Neural cell (in vitro differentiated cells): ENCODE measurements around the gene PPP2CA. TPM values are rescaled to one million over a fixed set of nuclear protein-coding genes. Genes with fewer than 3 reads are reported as not detected.

Source experiments
- H2AFZ ChIP-seq: fragments of 200-600, 300-800 bp; sonication (generic), shearing (Covaris generic); 2 replicates; pipeline ENCODE4 v1.6.0; 2014; ENCODE audit warnings: low read depth, mild to moderate bottlenecking, antibody characterized with exemption, low read length, moderate library complexity
- H3F3A ChIP-seq: fragments of 200-600 bp; shearing (Covaris generic); 2 replicates; pipeline ENCODE4 v1.6.1; 2016; ENCODE audit warnings: mild to moderate bottlenecking, moderate library complexity, mixed read lengths, antibody characterized with exemption, low read length; ENCODE audit not compliant: insufficient read depth, poor library complexity, severe bottlenecking
- H3K27ac ChIP-seq: fragments of 200-600, 300-800 bp; sonication (generic), shearing (Covaris generic); 2 replicates; pipeline ENCODE4 v1.5.1; 2014; ENCODE audit warnings: mild to moderate bottlenecking, low read length, moderate library complexity
- H3K27me3 ChIP-seq: fragments of 300-800, 200-600 bp; sonication (generic), shearing (Covaris generic); 2 replicates; pipeline ENCODE4 v1.6.0; 2014; ENCODE audit warnings: mild to moderate bottlenecking, low read depth, low read length, moderate library complexity; ENCODE audit not compliant: insufficient read depth
- H3K36me3 ChIP-seq: fragments of 300-800, 200-600 bp; sonication (generic), shearing (Covaris generic); 2 replicates; pipeline ENCODE4 v1.5.1; 2014; ENCODE audit warnings: mild to moderate bottlenecking, antibody characterized with exemption, low read length, moderate library complexity; ENCODE audit not compliant: insufficient read depth
- H3K4me2 ChIP-seq: fragments of 300-800, 200-600 bp; sonication (generic), shearing (Covaris generic); 2 replicates; pipeline ENCODE4 v1.6.0; 2014; ENCODE audit warnings: mild to moderate bottlenecking, low read length
- H3K4me3 ChIP-seq: fragments of 300-800, 200-600 bp; sonication (generic), shearing (Covaris generic); 2 replicates; pipeline ENCODE4 v1.5.1; 2014; ENCODE audit warnings: mild to moderate bottlenecking, low read length, moderate library complexity
- H3K79me2 ChIP-seq: fragments of 200-600 bp; shearing (Covaris generic); replicated peaks from 2 replicates; pipeline ENCODE4 v1.6.0; 2014; ENCODE audit warnings: mild to moderate bottlenecking, low read length, moderate library complexity; ENCODE audit not compliant: insufficient read depth
- H3K9ac ChIP-seq: fragments of 300-800, 200-600 bp; sonication (generic), shearing (Covaris generic); 2 replicates; pipeline ENCODE4 v1.6.1; 2016; ENCODE audit warnings: mild to moderate bottlenecking, low read length, mixed read lengths
- H3K9me2 ChIP-seq: fragments of 200-600 bp; shearing (Covaris generic); 2 replicates; pipeline ENCODE4 v1.6.1; 2016; ENCODE audit warnings: mild to moderate bottlenecking, low read length, mixed read lengths; ENCODE audit not compliant: insufficient read depth
- H3K9me3 ChIP-seq: fragments of 200-600, 300-800 bp; sonication (generic), shearing (Covaris generic); 2 replicates; pipeline ENCODE4 v1.6.1; 2016; ENCODE audit warnings: mild to moderate bottlenecking, mixed run types, low read length, moderate library complexity, mixed read lengths
- H4K20me1 ChIP-seq: fragments of 200-600 bp; shearing (Covaris generic); 2 replicates; pipeline ENCODE4 v1.6.1; 2016; ENCODE audit warnings: mild to moderate bottlenecking, mixed run types; ENCODE audit not compliant: insufficient read depth
- EP300 ChIP-seq: fragments of 450-650 bp; conservative IDR thresholded peaks from 2 replicates; pipeline ENCODE4 v1.6.1; 2014; ENCODE audit warnings: antibody characterized with exemption, mild to moderate bottlenecking, moderate library complexity; ENCODE audit not compliant: poor library complexity, severe bottlenecking
- EZH2 ChIP-seq: fragments of 200-600, 300-800 bp; shearing (Covaris generic), sonication (generic); IDR thresholded peaks from 2 replicates; pipeline ENCODE4 v1.6.1; 2014; ENCODE audit warnings: antibody characterized with exemption, low read length, borderline replicate concordance, mild to moderate bottlenecking; ENCODE audit not compliant: insufficient read depth, poor library complexity, severe bottlenecking
- MXI1 ChIP-seq: fragments of 450-650 bp; conservative IDR thresholded peaks from 2 replicates; pipeline ENCODE4 v1.6.1; 2014; ENCODE audit warnings: antibody characterized with exemption, mild to moderate bottlenecking; ENCODE audit not compliant: poor library complexity, severe bottlenecking
- POLR2AphosphoS5 ChIP-seq: IDR thresholded peaks from 2 replicates; pipeline ENCODE4 v1.6.1; 2012
- RAD21 ChIP-seq: fragments of 450-650 bp; conservative IDR thresholded peaks from 2 replicates; pipeline ENCODE4 v1.6.1; 2014; ENCODE audit warnings: antibody characterized with exemption, mild to moderate bottlenecking, moderate library complexity
- SMC3 ChIP-seq: fragments of 450-650 bp; conservative IDR thresholded peaks from 2 replicates; pipeline ENCODE4 v1.6.1; 2014; ENCODE audit warnings: antibody characterized with exemption, mild to moderate bottlenecking, moderate library complexity; ENCODE audit not compliant: poor library complexity
- TAF1 ChIP-seq: IDR thresholded peaks from 2 replicates; pipeline ENCODE4 v1.6.1; 2012; ENCODE audit warnings: low read depth
- polyA minus RNA-seq: library from RNA; depleted of rRNA, polyadenylated mRNA; stranded (reverse); fragments of >200 nt; gene quantifications from 2 replicates; pipeline ENCODE4 v1.2.3, GENCODE V29; 2014
- polyA plus RNA-seq: library from polyadenylated mRNA; depleted of rRNA; stranded (reverse); fragments of >200 nt; gene quantifications from 2 replicates; pipeline ENCODE4 v1.2.3, GENCODE V29; 2014
- TF ChIP-seq, protein P1 (sequence below): fragments of 450-650 bp; IDR thresholded peaks from 2 replicates; pipeline ENCODE4 v1.5.1; 2014; ENCODE audit warnings: antibody characterized with exemption, mild to moderate bottlenecking, moderate library complexity; ENCODE audit not compliant: poor library complexity, severe bottlenecking
- TF ChIP-seq, protein P2 (sequence below): IDR thresholded peaks from 2 replicates; pipeline ENCODE4 v1.6.1; 2012; ENCODE audit warnings: borderline replicate concordance

PPP2CA gene
- polyA plus RNA-seq (232 and 251 TPM in 2 replicates), polyA minus RNA-seq (201 and 258 TPM in 2 replicates)

DNA sequence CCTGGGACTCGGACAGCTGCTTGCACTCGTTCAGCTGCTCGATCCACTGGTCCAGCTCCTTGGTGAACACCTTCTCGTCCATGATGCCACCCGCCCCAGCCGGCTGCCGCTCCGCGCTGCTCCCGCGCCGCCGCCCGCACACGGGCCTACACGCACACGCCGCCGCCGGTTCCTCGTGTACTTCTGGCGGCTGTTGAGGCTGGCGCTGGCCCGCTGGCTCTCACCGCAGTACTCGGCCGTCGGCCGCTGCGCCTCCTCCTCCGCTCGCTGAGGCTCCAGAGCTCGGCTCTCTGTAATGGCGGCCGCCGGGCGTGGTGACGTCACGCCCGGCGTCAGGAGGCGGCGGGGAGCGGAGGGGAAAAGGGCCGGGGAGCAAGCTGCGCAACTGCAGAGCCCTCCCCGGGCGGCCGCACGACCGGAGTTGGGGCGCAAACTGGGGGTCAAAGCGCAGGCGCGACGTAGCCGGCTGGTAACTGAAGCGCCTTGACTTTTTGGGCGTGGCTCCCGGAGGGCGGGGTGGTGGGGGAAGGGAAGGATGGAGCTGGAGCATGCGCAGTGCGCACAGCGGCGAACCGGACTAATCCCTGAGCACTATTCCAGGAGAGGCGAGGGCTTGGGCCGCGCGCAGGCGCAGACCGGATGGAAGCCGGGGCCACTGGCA is at the start of gene PPP2CA:
TSS of gene PPP2CA (minus strand) at position 294 of the 661 bp plus-strand sequence. CDS start at position 82, 212 bp downstream.
- Histone ChIP-seq H2AFZ (peak within 1 kb of the TSS; percentile 97), H3K4me3 (peak within 1 kb of the TSS; percentile 96), H3K27me3 (no peaks in the 10 kb centered on the region), H3K36me3 (no peaks in the 10 kb centered on the region), H3K9ac (peak within 1 kb of the TSS; percentile 100), H3K4me2 (peak within 1 kb of the TSS; percentile 91), H3K79me2 (peaks cover 63% of the 10 kb centered on the region), H3K27ac (peak within 1 kb of the TSS; percentile 100), H3K9me2 (no peaks in the 10 kb centered on the region), H3F3A (peaks cover 3% of the 10 kb centered on the region), H4K20me1 (peaks cover 5% of the 10 kb centered on the region), H3K9me3 (no peaks in the 10 kb centered on the region)
- TF ChIP-seq POLR2AphosphoS5 = peak; percentile 95
- no peak for TF ChIP-seq EZH2
- TF ChIP-seq SMC3 = no peak
- peak; percentile 81 for TF ChIP-seq TAF1
- TF ChIP-seq MXI1 = peak; percentile 65
- no peak for TF ChIP-seq EP300
- TF ChIP-seq, protein P1, sequence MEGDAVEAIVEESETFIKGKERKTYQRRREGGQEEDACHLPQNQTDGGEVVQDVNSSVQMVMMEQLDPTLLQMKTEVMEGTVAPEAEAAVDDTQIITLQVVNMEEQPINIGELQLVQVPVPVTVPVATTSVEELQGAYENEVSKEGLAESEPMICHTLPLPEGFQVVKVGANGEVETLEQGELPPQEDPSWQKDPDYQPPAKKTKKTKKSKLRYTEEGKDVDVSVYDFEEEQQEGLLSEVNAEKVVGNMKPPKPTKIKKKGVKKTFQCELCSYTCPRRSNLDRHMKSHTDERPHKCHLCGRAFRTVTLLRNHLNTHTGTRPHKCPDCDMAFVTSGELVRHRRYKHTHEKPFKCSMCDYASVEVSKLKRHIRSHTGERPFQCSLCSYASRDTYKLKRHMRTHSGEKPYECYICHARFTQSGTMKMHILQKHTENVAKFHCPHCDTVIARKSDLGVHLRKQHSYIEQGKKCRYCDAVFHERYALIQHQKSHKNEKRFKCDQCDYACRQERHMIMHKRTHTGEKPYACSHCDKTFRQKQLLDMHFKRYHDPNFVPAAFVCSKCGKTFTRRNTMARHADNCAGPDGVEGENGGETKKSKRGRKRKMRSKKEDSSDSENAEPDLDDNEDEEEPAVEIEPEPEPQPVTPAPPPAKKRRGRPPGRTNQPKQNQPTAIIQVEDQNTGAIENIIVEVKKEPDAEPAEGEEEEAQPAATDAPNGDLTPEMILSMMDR = no peak
- TF ChIP-seq, protein P2, sequence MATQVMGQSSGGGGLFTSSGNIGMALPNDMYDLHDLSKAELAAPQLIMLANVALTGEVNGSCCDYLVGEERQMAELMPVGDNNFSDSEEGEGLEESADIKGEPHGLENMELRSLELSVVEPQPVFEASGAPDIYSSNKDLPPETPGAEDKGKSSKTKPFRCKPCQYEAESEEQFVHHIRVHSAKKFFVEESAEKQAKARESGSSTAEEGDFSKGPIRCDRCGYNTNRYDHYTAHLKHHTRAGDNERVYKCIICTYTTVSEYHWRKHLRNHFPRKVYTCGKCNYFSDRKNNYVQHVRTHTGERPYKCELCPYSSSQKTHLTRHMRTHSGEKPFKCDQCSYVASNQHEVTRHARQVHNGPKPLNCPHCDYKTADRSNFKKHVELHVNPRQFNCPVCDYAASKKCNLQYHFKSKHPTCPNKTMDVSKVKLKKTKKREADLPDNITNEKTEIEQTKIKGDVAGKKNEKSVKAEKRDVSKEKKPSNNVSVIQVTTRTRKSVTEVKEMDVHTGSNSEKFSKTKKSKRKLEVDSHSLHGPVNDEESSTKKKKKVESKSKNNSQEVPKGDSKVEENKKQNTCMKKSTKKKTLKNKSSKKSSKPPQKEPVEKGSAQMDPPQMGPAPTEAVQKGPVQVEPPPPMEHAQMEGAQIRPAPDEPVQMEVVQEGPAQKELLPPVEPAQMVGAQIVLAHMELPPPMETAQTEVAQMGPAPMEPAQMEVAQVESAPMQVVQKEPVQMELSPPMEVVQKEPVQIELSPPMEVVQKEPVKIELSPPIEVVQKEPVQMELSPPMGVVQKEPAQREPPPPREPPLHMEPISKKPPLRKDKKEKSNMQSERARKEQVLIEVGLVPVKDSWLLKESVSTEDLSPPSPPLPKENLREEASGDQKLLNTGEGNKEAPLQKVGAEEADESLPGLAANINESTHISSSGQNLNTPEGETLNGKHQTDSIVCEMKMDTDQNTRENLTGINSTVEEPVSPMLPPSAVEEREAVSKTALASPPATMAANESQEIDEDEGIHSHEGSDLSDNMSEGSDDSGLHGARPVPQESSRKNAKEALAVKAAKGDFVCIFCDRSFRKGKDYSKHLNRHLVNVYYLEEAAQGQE = peak; percentile 90
- TF ChIP-seq RAD21 = no peak

DNA sequence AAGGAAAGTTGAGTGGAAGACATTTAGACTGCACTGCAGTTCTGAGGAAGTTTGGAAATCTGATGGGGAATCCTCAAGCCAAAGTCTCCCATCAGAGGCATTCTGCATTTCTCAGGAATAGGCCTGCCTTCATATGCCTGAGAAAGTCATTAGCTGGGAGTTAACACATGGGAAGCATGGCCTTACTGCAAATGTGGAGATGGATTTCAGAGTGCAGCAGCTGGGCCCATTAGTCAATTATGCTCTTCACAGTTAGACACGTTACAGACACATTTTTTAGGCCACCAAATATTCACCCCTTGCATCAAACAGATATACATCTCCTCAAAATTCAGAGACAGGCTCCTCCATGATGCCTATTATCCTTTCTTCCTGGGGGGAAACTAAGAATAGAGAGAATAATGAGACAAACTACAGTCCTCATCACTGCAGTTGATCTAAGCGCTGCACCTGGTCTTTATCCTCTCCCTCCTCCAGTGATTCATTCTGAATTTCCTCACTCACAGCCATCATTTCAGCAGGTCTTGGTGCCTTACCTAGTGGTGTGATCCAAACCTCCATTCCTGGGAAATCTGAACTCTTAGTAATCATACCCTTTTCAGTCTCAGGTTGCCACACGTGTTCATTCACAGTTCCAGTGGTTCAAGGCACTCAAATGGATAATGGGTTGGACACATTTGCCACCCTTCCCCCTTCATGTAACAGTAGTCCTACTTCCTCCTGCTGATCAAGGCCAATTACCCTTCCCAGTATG is 47.9 kb upstream of the PPP2CA start:
- Histone ChIP-seq H3K4me2 (no peak overlapping the region), H3K9me2 (no peaks in the 10 kb centered on the region), H3K9ac (no peak overlapping the region), H3K27ac (peak overlapping the region; percentile 42), H3K36me3 (no peaks in the 10 kb centered on the region), H3F3A (no peaks in the 10 kb centered on the region), H3K79me2 (no peaks in the 10 kb centered on the region), H3K27me3 (no peaks in the 10 kb centered on the region), H2AFZ (no peak overlapping the region), H3K9me3 (no peaks in the 10 kb centered on the region), H3K4me3 (no peak overlapping the region), H4K20me1 (no peaks in the 10 kb centered on the region)
- TF ChIP-seq POLR2AphosphoS5 (peak; percentile 44), EZH2 (no peak)
- TF ChIP-seq, protein P2 = peak; percentile 53
